IMR-90 (cell line): ENCODE measurements around the gene VWA8. TPM values are rescaled to one million over a fixed set of nuclear protein-coding genes. Genes with fewer than 3 reads are reported as not detected.

ENCODE experiments used
- ATAC-seq: fragments of 200-7000 bp; cut with Tn5 transposase; 2 replicates; pipeline ENCODE4 v1.9.1; 2020; ENCODE audit warnings: low read depth, mild to moderate bottlenecking, moderate library complexity
- BruUV-seq: library from RNA; stranded (reverse); fragments of 400-500 nt; replicated peaks from 2 replicates; lab custom pipeline; 2021; lab: Mats Ljungman, UMichigan
- CTCF ChIA-PET: fragments of 300-600 bp; formaldehyde crosslinking; extraction: SDS; loops from one replicate; lab custom pipeline; 2021; ENCODE audit warnings: antibody characterized with exemption; lab: Yijun Ruan, JAX
- POLR2A ChIA-PET: fragments of 300-600 bp; sonication (Branson Sonifier 250); formaldehyde crosslinking; loops from one replicate; lab custom pipeline; 2022; ENCODE audit warnings: antibody characterized with exemption; ENCODE audit not compliant: unreplicated experiment; lab: Charles Lee
- DNase-seq: peaks from one replicate; pipeline ENCODE4 v3.0.0; 2013
- H2AFZ ChIP-seq: replicated peaks from 2 replicates; pipeline ENCODE3; 2013; ENCODE audit warnings: low read length, mild to moderate bottlenecking; ENCODE audit not compliant: poor library complexity
- H2AK5ac ChIP-seq: 2 replicates; pipeline ENCODE4 v1.6.1; 2013; ENCODE audit warnings: low read depth, low read length, inconsistent platforms
- H2AK9ac ChIP-seq: replicated peaks from 2 replicates; pipeline ENCODE3; 2013; ENCODE audit warnings: mild to moderate bottlenecking, low read depth, low read length, moderate library complexity; ENCODE audit not compliant: poor library complexity
- H2BK120ac ChIP-seq: 2 replicates; pipeline ENCODE4 v1.6.1; 2013; ENCODE audit warnings: low read depth, low read length, inconsistent platforms
- H2BK15ac ChIP-seq: 3 replicates; pipeline ENCODE4 v1.6.1; 2013; ENCODE audit warnings: low read depth, low read length, inconsistent platforms
- H2BK20ac ChIP-seq: 2 replicates; pipeline ENCODE4 v1.6.1; 2013; ENCODE audit warnings: low read depth, mild to moderate bottlenecking, inconsistent platforms, low read length, moderate library complexity
- H2BK5ac ChIP-seq: 2 replicates; pipeline ENCODE4 v1.6.1; 2013; ENCODE audit warnings: mild to moderate bottlenecking, low read depth, low read length, inconsistent platforms; ENCODE audit not compliant: poor library complexity, severe bottlenecking
- H3K14ac ChIP-seq: replicated peaks from 2 replicates; pipeline ENCODE4 v1.6.1; 2013; ENCODE audit warnings: low read depth, low read length, inconsistent platforms
- H3K18ac ChIP-seq: 2 replicates; pipeline ENCODE4 v1.6.1; 2013; ENCODE audit warnings: low read depth, low read length, control low read depth
- H3K23ac ChIP-seq: 2 replicates; pipeline ENCODE4 v1.6.1; 2013; ENCODE audit warnings: low read depth, low read length, inconsistent platforms
- H3K27ac ChIP-seq: 2 replicates; pipeline ENCODE4 v1.5.1; 2013; ENCODE audit warnings: mild to moderate bottlenecking, control low read depth, low read length; ENCODE audit not compliant: insufficient read depth
- H3K27me3 ChIP-seq: 2 replicates; pipeline ENCODE4 v1.6.1; 2013; ENCODE audit warnings: low read length; ENCODE audit not compliant: control insufficient read depth, insufficient read depth
- H3K36me3 ChIP-seq: 2 replicates; pipeline ENCODE4 v1.6.1; 2013; ENCODE audit warnings: low read length, mixed read lengths; ENCODE audit not compliant: control insufficient read depth, insufficient read depth
- H3K4ac ChIP-seq: 2 replicates; pipeline ENCODE4 v1.6.1; 2013; ENCODE audit warnings: low read depth, low read length, inconsistent platforms
- H3K4me1 ChIP-seq: 2 replicates; pipeline ENCODE4 v1.6.1; 2013; ENCODE audit warnings: low read length, mixed read lengths; ENCODE audit not compliant: control insufficient read depth, insufficient read depth
- H3K4me2 ChIP-seq: 2 replicates; pipeline ENCODE4 v1.6.1; 2013; ENCODE audit warnings: low read depth, mild to moderate bottlenecking, control low read depth, low read length, moderate library complexity
- H3K4me3 ChIP-seq: 2 replicates; pipeline ENCODE4 v1.5.1; 2013; ENCODE audit warnings: low read depth, mild to moderate bottlenecking, control low read depth, low read length, moderate library complexity; ENCODE audit not compliant: insufficient read depth
- H3K56ac ChIP-seq: 2 replicates; pipeline ENCODE4 v1.6.1; 2013; ENCODE audit warnings: low read length, inconsistent platforms; ENCODE audit not compliant: insufficient read depth; ENCODE audit errors: extremely low read depth
- H3K79me1 ChIP-seq, 2 experiments: 2 replicates each; pipeline ENCODE4 v1.6.1; 2013; ENCODE audit warnings: low read length in 2 of 2, inconsistent platforms in 1 of 2, low read depth in 1 of 2
- H3K9ac ChIP-seq: 2 replicates; pipeline ENCODE4 v1.6.1; 2013; ENCODE audit warnings: low read depth, low read length, control low read depth
- H3K9me1 ChIP-seq: 2 replicates; pipeline ENCODE4 v1.6.1; 2013; ENCODE audit warnings: low read length, inconsistent platforms; ENCODE audit not compliant: insufficient read depth
- H3K9me3 ChIP-seq: 2 replicates; pipeline ENCODE4 v1.6.1; 2013; ENCODE audit warnings: low read length; ENCODE audit not compliant: control insufficient read depth, insufficient read depth
- H4K20me1 ChIP-seq: 2 replicates; pipeline ENCODE4 v1.6.1; 2013; ENCODE audit warnings: low read length, inconsistent platforms; ENCODE audit not compliant: insufficient read depth
- H4K5ac ChIP-seq: 2 replicates; pipeline ENCODE4 v1.6.1; 2013; ENCODE audit warnings: mild to moderate bottlenecking, low read depth, low read length, control low read depth
- H4K8ac ChIP-seq, 2 experiments: 2 replicates each; pipeline ENCODE4 v1.6.1; 2013; ENCODE audit warnings: low read depth in 2 of 2, low read length in 2 of 2, control low read depth in 1 of 2, inconsistent platforms in 1 of 2
- H4K91ac ChIP-seq: 2 replicates; pipeline ENCODE4 v1.6.1; 2013; ENCODE audit warnings: low read depth, low read length, inconsistent platforms; ENCODE audit not compliant: insufficient read depth
- BHLHE40 ChIP-seq: fragments of 150-350 bp; IDR thresholded peaks from 2 replicates; pipeline ENCODE4 v1.6.1; 2016; ENCODE audit warnings: mild to moderate bottlenecking, low read depth, low read length
- CEBPB ChIP-seq: IDR thresholded peaks from 2 replicates; pipeline ENCODE4 v1.6.1; 2012; ENCODE audit warnings: low read depth, low read length, improper control_type of control experiment
- CHD1 ChIP-seq: IDR thresholded peaks from 2 replicates; pipeline ENCODE4 v1.6.1; 2012; ENCODE audit warnings: low read depth, low read length, improper control_type of control experiment
- FOS ChIP-seq: fragments of 150-350 bp; IDR thresholded peaks from 2 replicates; pipeline ENCODE4 v1.6.1; 2016; ENCODE audit warnings: low read depth, low read length
- MAFK ChIP-seq: IDR thresholded peaks from 2 replicates; pipeline ENCODE4 v1.6.1; 2012; ENCODE audit warnings: low read depth, low read length, improper control_type of control experiment
- MAZ ChIP-seq: IDR thresholded peaks from 2 replicates; pipeline ENCODE4 v1.6.1; 2012; ENCODE audit warnings: low read depth, mild to moderate bottlenecking, low read length, improper control_type of control experiment, moderate library complexity, borderline replicate concordance
- MXI1 ChIP-seq: IDR thresholded peaks from 2 replicates; pipeline ENCODE4 v1.6.1; 2012; ENCODE audit warnings: low read depth, mild to moderate bottlenecking, low read length, moderate library complexity, borderline replicate concordance
- NFE2L2 ChIP-seq: fragments of 150-350 bp; IDR thresholded peaks from 2 replicates; pipeline ENCODE4 v1.6.1; 2016; ENCODE audit warnings: low read depth, mild to moderate bottlenecking, low read length
- POLR2A ChIP-seq: IDR thresholded peaks from 2 replicates; pipeline ENCODE4 v1.6.1; 2012; ENCODE audit warnings: mild to moderate bottlenecking, low read depth, low read length
- RAD21 ChIP-seq: IDR thresholded peaks from 2 replicates; pipeline ENCODE4 v1.6.1; 2012; ENCODE audit warnings: low read length, improper control_type of control experiment
- RCOR1 ChIP-seq: IDR thresholded peaks from 2 replicates; pipeline ENCODE4 v1.6.1; 2012; ENCODE audit warnings: mild to moderate bottlenecking, low read length, improper control_type of control experiment; ENCODE audit not compliant: insufficient replicate concordance
- RFX5 ChIP-seq: IDR thresholded peaks from 2 replicates; pipeline ENCODE4 v1.8.0; 2012; ENCODE audit warnings: low read depth, mild to moderate bottlenecking, low read length, moderate library complexity
- SMC3 ChIP-seq: fragments of 150-350 bp; IDR thresholded peaks from 2 replicates; pipeline ENCODE4 v1.6.1; 2016; ENCODE audit warnings: low read depth, mild to moderate bottlenecking, antibody characterized with exemption, low read length, moderate library complexity
- dilution Hi-C: fragments of 300-500 bp; cut with HindIII; formaldehyde crosslinking; loops from one replicate; pipeline ENCODE4 v1.14.3; 2018; ENCODE audit warnings: low sequenced_read_pairs; ENCODE audit not compliant: unreplicated experiment
- in situ Hi-C: fragments of 300-500 bp; cut with MboI; formaldehyde crosslinking; loops from 3 replicates; pipeline ENCODE4 v1.14.3; 2019; ENCODE audit warnings: low sequenced_read_pairs, inconsistent platforms, mixed read lengths
- intact Hi-C: fragments of 100-400 bp; cut with micrococcal nuclease; formaldehyde crosslinking; loops from 2 replicates; pipeline ENCODE4 v1.10.0; 2022
- polyA plus RNA-seq, 3 experiments: library from polyadenylated mRNA; depleted of rRNA; stranded (reverse); fragments of >200 nt; gene quantifications; 2 replicates each; pipeline ENCODE4 v1.2.3, GENCODE V29; 2012; ENCODE audit warnings: low replicate concordance in 1 of 3
- total RNA-seq: library from RNA; depleted of rRNA; stranded (reverse); fragments of >200 nt; gene quantifications from 2 replicates; pipeline ENCODE4 v1.2.3, GENCODE V29; 2012
- TF ChIP-seq, protein P1 (sequence below): fragments of 150-350 bp; IDR thresholded peaks from 2 replicates; pipeline ENCODE4 v1.6.1; 2017; ENCODE audit warnings: mild to moderate bottlenecking, antibody characterized with exemption, low read length, low read depth
- TF ChIP-seq, protein P2 (sequence below): conservative IDR thresholded peaks from 2 replicates; pipeline ENCODE4 v1.5.1; 2012; ENCODE audit warnings: mild to moderate bottlenecking, low read depth, low read length, improper control_type of control experiment
- TF ChIP-seq, protein P3 (sequence below): fragments of 150-350 bp; IDR thresholded peaks from 2 replicates; pipeline ENCODE4 v1.6.1; 2016; ENCODE audit warnings: low read depth, mild to moderate bottlenecking, low read length, moderate library complexity, borderline replicate concordance

Gene VWA8
- total and polyA plus RNA-seq, 2 of the 4 experiments (the other 2 are of a cell fraction) = 5.9 to 18.3 TPM

DNA sequence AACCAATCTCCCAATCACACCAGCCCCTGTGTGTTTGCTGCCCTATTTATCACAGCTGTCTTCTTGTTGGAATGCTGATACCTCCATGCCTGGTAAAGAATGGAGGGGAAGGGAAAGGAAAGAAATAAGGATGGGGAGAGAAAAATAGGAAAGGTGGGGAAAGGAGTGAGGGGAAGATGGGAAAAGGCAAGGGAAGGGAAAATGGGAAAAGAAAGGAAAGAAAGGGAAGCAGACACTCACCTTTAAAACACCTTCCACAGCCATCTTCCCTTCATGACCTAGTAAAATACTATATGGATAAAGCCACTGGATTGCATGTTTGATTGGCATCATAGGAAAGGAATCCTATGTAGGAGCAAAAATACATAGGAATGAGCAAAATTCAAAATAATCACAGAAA lies 77.8 kb downstream of the VWA8 start:
- Histone ChIP-seq H3K56ac (no peak overlapping the region), H3K23ac (no peak overlapping the region), H3K18ac (no peak overlapping the region), H4K20me1 (no peaks in the 10 kb centered on the region), H3K4me2 (no peak overlapping the region), H2BK5ac (no peak overlapping the region), H2BK15ac (no peak overlapping the region), H3K79me1 (peaks cover 0 to 3% of the 10 kb centered on the region in 2 experiments; a peak in 2 of 4 replicates), H3K4ac (no peak overlapping the region), H2AFZ (no peak overlapping the region), H2BK20ac (no peak overlapping the region), H4K8ac (no peak overlapping the region), H4K91ac (no peak overlapping the region), H3K9me1 (peaks cover 4% of the 10 kb centered on the region; the same call in 1 of the 2 replicates), H2AK9ac (no peak overlapping the region), H2BK120ac (no peak overlapping the region), H3K4me1 (0 out of 2 replicates have a peak, but pooled peaks cover 2% of the 10 kb centered on the region), H3K27me3 (no peaks in the 10 kb centered on the region), H2AK5ac (no peak overlapping the region), H3K27ac (no peak overlapping the region), H3K14ac (no peak overlapping the region), H3K36me3 (peaks cover 4% of the 10 kb centered on the region; the same call in 1 of the 2 replicates), H4K5ac (no peak overlapping the region), H3K9me3 (no peaks in the 10 kb centered on the region), H3K9ac (no peak overlapping the region), H3K4me3 (no peak overlapping the region)
- dilution Hi-C loops (no loop called here), in situ Hi-C loops (no loop called here), intact Hi-C loops (no loop called here)
- no TSS peak for BruUV-seq
- no peak for TF ChIP-seq POLR2A
- TF ChIP-seq, protein P1, sequence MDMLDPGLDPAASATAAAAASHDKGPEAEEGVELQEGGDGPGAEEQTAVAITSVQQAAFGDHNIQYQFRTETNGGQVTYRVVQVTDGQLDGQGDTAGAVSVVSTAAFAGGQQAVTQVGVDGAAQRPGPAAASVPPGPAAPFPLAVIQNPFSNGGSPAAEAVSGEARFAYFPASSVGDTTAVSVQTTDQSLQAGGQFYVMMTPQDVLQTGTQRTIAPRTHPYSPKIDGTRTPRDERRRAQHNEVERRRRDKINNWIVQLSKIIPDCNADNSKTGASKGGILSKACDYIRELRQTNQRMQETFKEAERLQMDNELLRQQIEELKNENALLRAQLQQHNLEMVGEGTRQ = no peak
- TF ChIP-seq, protein P2, sequence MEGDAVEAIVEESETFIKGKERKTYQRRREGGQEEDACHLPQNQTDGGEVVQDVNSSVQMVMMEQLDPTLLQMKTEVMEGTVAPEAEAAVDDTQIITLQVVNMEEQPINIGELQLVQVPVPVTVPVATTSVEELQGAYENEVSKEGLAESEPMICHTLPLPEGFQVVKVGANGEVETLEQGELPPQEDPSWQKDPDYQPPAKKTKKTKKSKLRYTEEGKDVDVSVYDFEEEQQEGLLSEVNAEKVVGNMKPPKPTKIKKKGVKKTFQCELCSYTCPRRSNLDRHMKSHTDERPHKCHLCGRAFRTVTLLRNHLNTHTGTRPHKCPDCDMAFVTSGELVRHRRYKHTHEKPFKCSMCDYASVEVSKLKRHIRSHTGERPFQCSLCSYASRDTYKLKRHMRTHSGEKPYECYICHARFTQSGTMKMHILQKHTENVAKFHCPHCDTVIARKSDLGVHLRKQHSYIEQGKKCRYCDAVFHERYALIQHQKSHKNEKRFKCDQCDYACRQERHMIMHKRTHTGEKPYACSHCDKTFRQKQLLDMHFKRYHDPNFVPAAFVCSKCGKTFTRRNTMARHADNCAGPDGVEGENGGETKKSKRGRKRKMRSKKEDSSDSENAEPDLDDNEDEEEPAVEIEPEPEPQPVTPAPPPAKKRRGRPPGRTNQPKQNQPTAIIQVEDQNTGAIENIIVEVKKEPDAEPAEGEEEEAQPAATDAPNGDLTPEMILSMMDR = no peak
- TF ChIP-seq SMC3 = no peak
- no peak for TF ChIP-seq FOS
- no peak for TF ChIP-seq MAFK
- no peak for TF ChIP-seq MAZ
- no peak for TF ChIP-seq CHD1
- no peak for TF ChIP-seq RCOR1
- TF ChIP-seq BHLHE40 = no peak
- TF ChIP-seq RAD21 = no peak
- no peak for TF ChIP-seq MXI1
- no peak for TF ChIP-seq RFX5
- TF ChIP-seq NFE2L2 = no peak
- TF ChIP-seq CEBPB = no peak
- TF ChIP-seq, protein P3, sequence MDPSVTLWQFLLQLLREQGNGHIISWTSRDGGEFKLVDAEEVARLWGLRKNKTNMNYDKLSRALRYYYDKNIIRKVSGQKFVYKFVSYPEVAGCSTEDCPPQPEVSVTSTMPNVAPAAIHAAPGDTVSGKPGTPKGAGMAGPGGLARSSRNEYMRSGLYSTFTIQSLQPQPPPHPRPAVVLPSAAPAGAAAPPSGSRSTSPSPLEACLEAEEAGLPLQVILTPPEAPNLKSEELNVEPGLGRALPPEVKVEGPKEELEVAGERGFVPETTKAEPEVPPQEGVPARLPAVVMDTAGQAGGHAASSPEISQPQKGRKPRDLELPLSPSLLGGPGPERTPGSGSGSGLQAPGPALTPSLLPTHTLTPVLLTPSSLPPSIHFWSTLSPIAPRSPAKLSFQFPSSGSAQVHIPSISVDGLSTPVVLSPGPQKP = no peak
- ChIA-PET POLR2A (no interaction called here), CTCF (no interaction called here)
- no peak for DNase-seq
- no peak for ATAC-seq
